ENCODE results near the gene CKAP2L.

Gene CKAP2L

GRCh38 chr2:112768432-112768831 is 4.0 kb upstream of the CKAP2L start:
- DNase-seq (ENCODE audit: extremely low spot score): no peak
- CTCF ChIA-PET: no interaction called here
- POLR2A ChIA-PET: no interaction called here
- TF ChIP-seq FOXK2 (IDR thresholded peaks at IDR 0.05) (no peak), TARDBP (IDR thresholded peaks at IDR 0.05) (no peak), HDGF (IDR thresholded peaks at IDR 0.05; ENCODE audit: borderline replicate concordance) (no peak), ELF4 (IDR thresholded peaks at IDR 0.05) (no peak)

- ChIA-PET CTCF (no interaction called here), POLR2A (no interaction called here)
- TF ChIP-seq PKNOX1 (IDR thresholded peaks at IDR 0.05): no peak
- no peak for TF ChIP-seq FOXM1 (IDR thresholded peaks at IDR 0.05; ENCODE audit: borderline replicate concordance)
- TF ChIP-seq CTBP1 (IDR thresholded peaks at IDR 0.05; ENCODE audit: borderline replicate concordance): no peak
- no peak for TF ChIP-seq ARNT (IDR thresholded peaks at IDR 0.05)
- TF ChIP-seq L3MBTL2 (conservative IDR thresholded peaks at IDR 0.05): no peak
- TF ChIP-seq ELF4 (IDR thresholded peaks at IDR 0.05): no peak
- TF ChIP-seq SP1 (IDR thresholded peaks at IDR 0.05): no peak
- TF ChIP-seq NFRKB (IDR thresholded peaks at IDR 0.05): no peak
- no peak for TF ChIP-seq BHLHE40 (IDR thresholded peaks at IDR 0.05; ENCODE audit: borderline replicate concordance)
- TF ChIP-seq HDGF (IDR thresholded peaks at IDR 0.05; ENCODE audit: borderline replicate concordance): no peak
- TF ChIP-seq ZNF384 (IDR thresholded peaks at IDR 0.05): no peak
- TF ChIP-seq TARDBP (IDR thresholded peaks at IDR 0.05): no peak
- no peak for TF ChIP-seq SUZ12 (IDR thresholded peaks at IDR 0.05)
- TF ChIP-seq FOXA1 (IDR thresholded peaks at IDR 0.05): no peak
- TF ChIP-seq LEF1 (IDR thresholded peaks at IDR 0.05; ENCODE audit: borderline replicate concordance): no peak
- no peak for TF ChIP-seq FOXK2 (IDR thresholded peaks at IDR 0.05)
- DNase-seq (ENCODE audit: extremely low spot score): no peak
Observed at GRCh38 chr2:112767693-112768330, 3.4 kb upstream of the CKAP2L start.

- TF ChIP-seq ELF4 (IDR thresholded peaks at IDR 0.05): no peak
- TF ChIP-seq LEF1 (IDR thresholded peaks at IDR 0.05; ENCODE audit: borderline replicate concordance): no peak
- no peak for TF ChIP-seq SP1 (IDR thresholded peaks at IDR 0.05)
- TF ChIP-seq FOXM1 (IDR thresholded peaks at IDR 0.05; ENCODE audit: borderline replicate concordance): no peak
- no peak for TF ChIP-seq ZNF384 (IDR thresholded peaks at IDR 0.05)
- TF ChIP-seq ARNT (IDR thresholded peaks at IDR 0.05): no peak
- TF ChIP-seq HDGF (IDR thresholded peaks at IDR 0.05; ENCODE audit: borderline replicate concordance): no peak
- no peak for TF ChIP-seq TARDBP (IDR thresholded peaks at IDR 0.05)
- no peak for TF ChIP-seq FOXK2 (IDR thresholded peaks at IDR 0.05)
- no peak for TF ChIP-seq NFRKB (IDR thresholded peaks at IDR 0.05)
- no peak for TF ChIP-seq L3MBTL2 (conservative IDR thresholded peaks at IDR 0.05)
- no peak for TF ChIP-seq FOXA1 (IDR thresholded peaks at IDR 0.05)
- TF ChIP-seq PKNOX1 (IDR thresholded peaks at IDR 0.05): no peak
- TF ChIP-seq BHLHE40 (IDR thresholded peaks at IDR 0.05; ENCODE audit: borderline replicate concordance): no peak
- TF ChIP-seq SUZ12 (IDR thresholded peaks at IDR 0.05): no peak
- no peak for TF ChIP-seq CTBP1 (IDR thresholded peaks at IDR 0.05; ENCODE audit: borderline replicate concordance)
- no peak for DNase-seq (ENCODE audit: extremely low spot score)
- CTCF ChIA-PET: interaction anchor here (0.7 kb wide), 1 partner anchor 120 kb away, joined by 3 read pairs; no protein-coding TSS in a partner anchor
- POLR2A ChIA-PET: interaction anchor here (1.3 kb wide), 1 partner anchor 105 kb away, joined by 3 read pairs; no protein-coding TSS in a partner anchor
Observed at GRCh38 chr2:112765251-112765650, 842 bp upstream of the CKAP2L start.

GRCh38 chr2:112762276-112762675 is 2.1 kb downstream of the CKAP2L start:
- CTCF ChIA-PET: interaction anchor here (0.7 kb wide), 1 partner anchor 13 kb away, joined by 3 read pairs; no protein-coding TSS in a partner anchor
- TF ChIP-seq FOXA1 (IDR thresholded peaks at IDR 0.05): no peak
- TF ChIP-seq BHLHE40 (IDR thresholded peaks at IDR 0.05; ENCODE audit: borderline replicate concordance): no peak
- TF ChIP-seq ARNT (IDR thresholded peaks at IDR 0.05): no peak
- no peak for TF ChIP-seq SUZ12 (IDR thresholded peaks at IDR 0.05)
- TF ChIP-seq CTBP1 (IDR thresholded peaks at IDR 0.05; ENCODE audit: borderline replicate concordance): no peak
- POLR2A ChIA-PET: no interaction called here
- DNase-seq (ENCODE audit: extremely low spot score): no peak

- TF ChIP-seq TARDBP (IDR thresholded peaks at IDR 0.05) (no peak), SP1 (IDR thresholded peaks at IDR 0.05) (no peak), HDGF (IDR thresholded peaks at IDR 0.05; ENCODE audit: borderline replicate concordance) (no peak), LEF1 (IDR thresholded peaks at IDR 0.05; ENCODE audit: borderline replicate concordance) (no peak), L3MBTL2 (conservative IDR thresholded peaks at IDR 0.05) (no peak), NFRKB (IDR thresholded peaks at IDR 0.05) (no peak), ARNT (IDR thresholded peaks at IDR 0.05) (no peak), ELF4 (IDR thresholded peaks at IDR 0.05) (no peak), CTBP1 (IDR thresholded peaks at IDR 0.05; ENCODE audit: borderline replicate concordance) (no peak), SUZ12 (IDR thresholded peaks at IDR 0.05) (no peak), FOXK2 (IDR thresholded peaks at IDR 0.05) (no peak), BHLHE40 (IDR thresholded peaks at IDR 0.05; ENCODE audit: borderline replicate concordance) (no peak), PKNOX1 (IDR thresholded peaks at IDR 0.05) (no peak), FOXM1 (IDR thresholded peaks at IDR 0.05; ENCODE audit: borderline replicate concordance) (no peak), FOXA1 (IDR thresholded peaks at IDR 0.05) (no peak), ZNF384 (IDR thresholded peaks at IDR 0.05) (no peak)
- DNase-seq (ENCODE audit: extremely low spot score): no peak
- ChIA-PET CTCF (interaction anchor here (1.4 kb wide), 1 partner anchor 11 kb away, joined by 4 read pairs; no protein-coding TSS in a partner anchor), POLR2A (no interaction called here)
Observed at GRCh38 chr2:112760149-112760548, 4.3 kb downstream of the CKAP2L start.

GRCh38 chr2:112758711-112759110 is 5.7 kb downstream of the CKAP2L start:
- DNase-seq (ENCODE audit: extremely low spot score): no peak
- TF ChIP-seq SP1 (IDR thresholded peaks at IDR 0.05) (no peak), NFRKB (IDR thresholded peaks at IDR 0.05) (no peak)
- CTCF ChIA-PET: interaction anchor here (0.6 kb wide), 1 partner anchor 10 kb away, joined by 5 read pairs; no protein-coding TSS in a partner anchor
- POLR2A ChIA-PET: no interaction called here
